GM23248 (cell line): Measurements from ENCODE around the gene WDR4.

Source experiments
- EZH2 ChIP-seq: fragments of 200-600 bp; sonication (generic); IDR thresholded peaks from 2 replicates; pipeline ENCODE4 v1.6.1; 2018; ENCODE audit warnings: antibody characterized with exemption, mild to moderate bottlenecking; ENCODE audit not compliant: insufficient read depth, poor library complexity, severe bottlenecking
- EZH2phosphoT487 ChIP-seq: fragments of 200-600 bp; sonication (generic); IDR thresholded peaks from 2 replicates; pipeline ENCODE4 v1.6.1; 2018; ENCODE audit warnings: antibody characterized with exemption, moderate library complexity, mild to moderate bottlenecking, low read depth; ENCODE audit not compliant: insufficient read depth

GRCh38 chr21:42892931-42893755, 13.8 kb upstream of the WDR4 start, which contains the start of gene NDUFV3:
- TF ChIP-seq EZH2 (no peak), EZH2phosphoT487 (no peak)
